ENCODE results near the gene CFAP300.

CFAP300 gene

GRCh38 chr11:102073253-102073652 lies 26.0 kb downstream of the CFAP300 start:
- DNase-seq (ENCODE audit: low read depth in 3 of 3), result no peak

GRCh38 chr11:102079625-102080024 lies 32.4 kb downstream of the CFAP300 start:
- no peak for DNase-seq (ENCODE audit: low read depth in 3 of 3)

GRCh38 chr11:102081313-102081712 lies 34.1 kb downstream of the CFAP300 start:
- no peak for DNase-seq (ENCODE audit: low read depth in 3 of 3)

- no peak for DNase-seq (ENCODE audit: low read depth in 3 of 3)
Observed at GRCh38 chr11:102085864-102086551, 38.8 kb downstream of the CFAP300 start.

- no peak for DNase-seq (ENCODE audit: low read depth in 3 of 3)
Observed at GRCh38 chr11:102097186-102097585, 49.9 kb downstream of the CFAP300 start.

- DNase-seq (ENCODE audit: low read depth in 3 of 3), result no peak
Observed at GRCh38 chr11:102099755-102100154, 52.5 kb downstream of the CFAP300 start.

- DNase-seq (ENCODE audit: low read depth in 3 of 3), result no peak
Observed at GRCh38 chr11:102108734-102109440, 61.6 kb downstream of the CFAP300 start.

- DNase-seq (ENCODE audit: low read depth in 3 of 3), result peak; percentile 31 to 67 (median 46)
Observed at GRCh38 chr11:102109896-102110760, 62.9 kb downstream of the CFAP300 start, which contains the start of gene YAP1. Gene YAP1 (plus strand): TSS chr11:102110447. CDS start chr11:102110849, 402 bp downstream.

GRCh38 chr11:102110761-102111010 lies 63.4 kb downstream of the CFAP300 start:
- DNase-seq (ENCODE audit: low read depth in 3 of 3), result no peak

- DNase-seq (ENCODE audit: low read depth in 3 of 3), result peak in 1 of 3 experiments; percentile 2
Observed at GRCh38 chr11:102111011-102111786, 64.0 kb downstream of the CFAP300 start.

GRCh38 chr11:102111787-102112508 lies 64.7 kb downstream of the CFAP300 start:
- DNase-seq (ENCODE audit: low read depth in 3 of 3), result no peak

GRCh38 chr11:102112509-102112821 lies 65.2 kb downstream of the CFAP300 start:
- no peak for DNase-seq (ENCODE audit: low read depth in 3 of 3)

- no peak for DNase-seq (ENCODE audit: low read depth in 3 of 3)
Observed at GRCh38 chr11:102114032-102114431, 66.8 kb downstream of the CFAP300 start.

GRCh38 chr11:102115557-102115956 lies 68.3 kb downstream of the CFAP300 start:
- no peak for DNase-seq (ENCODE audit: low read depth in 3 of 3)

GRCh38 chr11:102116453-102117205 lies 69.4 kb downstream of the CFAP300 start:
- DNase-seq (ENCODE audit: low read depth in 3 of 3), result no peak

GRCh38 chr11:102117472-102118113 lies 70.4 kb downstream of the CFAP300 start:
- DNase-seq (ENCODE audit: low read depth in 3 of 3), result no peak

GRCh38 chr11:102118937-102119336 lies 71.7 kb downstream of the CFAP300 start:
- DNase-seq (ENCODE audit: low read depth in 3 of 3), result no peak

- DNase-seq (ENCODE audit: low read depth in 3 of 3), result no peak
Observed at GRCh38 chr11:102119997-102120396, 72.8 kb downstream of the CFAP300 start.

GRCh38 chr11:102120437-102120973 lies 73.3 kb downstream of the CFAP300 start:
- DNase-seq (ENCODE audit: low read depth in 3 of 3), result no peak

GRCh38 chr11:102121329-102121728 lies 74.1 kb downstream of the CFAP300 start:
- DNase-seq (ENCODE audit: low read depth in 3 of 3), result no peak
